Fibroblast of the aortic adventitia (primary cell): ENCODE data around the gene KIR3DL3. TPM values are rescaled to one million over a fixed set of nuclear protein-coding genes. Genes with fewer than 3 reads are reported as not detected.
"Not testable (repeated sequence)": the region's sequence is repeated elsewhere in the genome, so short reads cannot be mapped to it uniquely, and the experiment has no call there.

ENCODE experiments used
- DNase-seq: peaks from one replicate; pipeline ENCODE4 v3.0.0-alpha.2; 2010; ENCODE audit warnings: low read depth
- H3K4me3 ChIP-seq: 2 replicates; pipeline ENCODE4 v1.5.1; 2011; ENCODE audit warnings: low read depth, mild to moderate bottlenecking, control low read depth, low read length, moderate library complexity
- small RNA-seq: library from RNA; depleted of rRNA; stranded (forward); fragments of <200 nt; gene quantifications from one replicate; pipeline ENCODE3, GENCODE V24; 2012
- total RNA-seq: library from RNA; depleted of rRNA; stranded (reverse); fragments of >200 nt; gene quantifications from 2 replicates; pipeline ENCODE4 v1.2.3, GENCODE V29; 2012; ENCODE audit warnings: low replicate concordance

Gene KIR3DL3
- total RNA-seq, 1 donor = not detected

- not testable (repeated sequence) for H3K4me3 ChIP-seq, DNase-seq
Observed at GRCh38 chr19:54771018-54771960, 47.0 kb downstream of the KIR3DL3 start.

GRCh38 chr19:54772666-54773065, 48.4 kb downstream of the KIR3DL3 start:
- not testable (repeated sequence) for DNase-seq, H3K4me3 ChIP-seq

- not testable (repeated sequence) for DNase-seq, H3K4me3 ChIP-seq
Observed at GRCh38 chr19:54775095-54775815, 51.0 kb downstream of the KIR3DL3 start.

- not testable (repeated sequence) for DNase-seq, H3K4me3 ChIP-seq
Observed at GRCh38 chr19:54775830-54776229, 51.6 kb downstream of the KIR3DL3 start.

- DNase-seq, H3K4me3 ChIP-seq: not testable (repeated sequence)
Observed at GRCh38 chr19:54777851-54778250, 53.6 kb downstream of the KIR3DL3 start.

- not testable (repeated sequence) for H3K4me3 ChIP-seq, DNase-seq
Observed at GRCh38 chr19:54778896-54779295, 54.7 kb downstream of the KIR3DL3 start.

GRCh38 chr19:54782916-54783315, 58.7 kb downstream of the KIR3DL3 start:
- DNase-seq = not testable (repeated sequence)

More at GRCh38 chr19:54782916-54783315, 58.7 kb downstream of the KIR3DL3 start:
- H3K4me3 ChIP-seq = not testable (repeated sequence)

Small RNA genes within 50 kb of the gene (small RNA-seq; reads per million reads assigned to genes)
- gene AC245128.2 (not detected), gene KIR3DP1 (not detected)

Other genes with a start within 250 kb of the KIR3DL3 start
- not detected in 2 replicates for gene LAIR2, start 221.6 kb upstream of the KIR3DL3 start, total RNA-seq
- not detected in 2 replicates for gene LILRA2, start 150.7 kb upstream of the KIR3DL3 start, total RNA-seq
- gene LILRA1, start 130.8 kb upstream of the KIR3DL3 start, total RNA-seq = not detected in 2 replicates
- gene LILRB1, start 94.0 kb upstream of the KIR3DL3 start, total RNA-seq = not detected in 2 replicates
- not detected in 2 replicates for gene LILRB4, start 61.5 kb upstream of the KIR3DL3 start, total RNA-seq
- gene KIR2DL3, start 14.1 kb downstream of the KIR3DL3 start, total RNA-seq = not detected in 2 replicates
- not detected in 2 replicates for gene KIR2DL1, start 45.4 kb downstream of the KIR3DL3 start, total RNA-seq
- gene KIR2DL4, start 79.2 kb downstream of the KIR3DL3 start, total RNA-seq = not detected in 2 replicates
- gene KIR3DL1, start 92.0 kb downstream of the KIR3DL3 start, total RNA-seq = not detected in 2 replicates
- not detected in 2 replicates for gene KIR2DS4, start 108.2 kb downstream of the KIR3DL3 start, total RNA-seq
- gene KIR3DL2, start 126.0 kb downstream of the KIR3DL3 start, total RNA-seq = not detected in 2 replicates
- not detected in 2 replicates for gene FCAR, start 149.8 kb downstream of the KIR3DL3 start, total RNA-seq
- gene NCR1, start 181.7 kb downstream of the KIR3DL3 start, total RNA-seq = not detected in 2 replicates
- not detected in 2 replicates for gene NLRP7, start 223.1 kb downstream of the KIR3DL3 start, total RNA-seq
- not detected in 2 replicates for gene NLRP2, start 241.9 kb downstream of the KIR3DL3 start, total RNA-seq